Caki2 (cell line): ENCODE results near the gene OLIG3. TPM values are rescaled to one million over a fixed set of nuclear protein-coding genes. Genes with fewer than 3 reads are reported as not detected.

Experiments
- DNase-seq: peaks from one replicate; pipeline ENCODE4 v3.0.0-alpha.2; 2015; ENCODE audit warnings: low read depth
- in situ Hi-C: cut with HindIII; loops from 2 replicates; pipeline ENCODE4 v1.10.0; 2016; ENCODE audit warnings: low sequenced_read_pairs, low pct_unique_long_range_greater_than_20kb, mixed read lengths
- total RNA-seq: library from RNA; depleted of rRNA; stranded (reverse); fragments of >200 nt; shearing (Covaris generic); gene quantifications from 2 replicates; pipeline ENCODE4 v1.2.3, GENCODE V29; 2014; ENCODE audit warnings: low replicate concordance; rRNA removed

OLIG3 gene
- not detected in 2 replicates for total RNA-seq

- in situ Hi-C loops = no loop called here
- DNase-seq = no peak
These were observed at the start of gene OLIG3 for GRCh38 chr6:137494281-137494987. TSS of gene OLIG3 (minus strand) at chr6:137494394. CDS start at chr6:137494170, 224 bp downstream.

- no peak for DNase-seq
- in situ Hi-C loops = no loop called here
These were observed 48.9 kb upstream of the OLIG3 start for GRCh38 chr6:137543114-137543513.

- in situ Hi-C loops = no loop called here
- no peak for DNase-seq
These were observed 48.5 kb upstream of the OLIG3 start for GRCh38 chr6:137542713-137543112.

DNA sequence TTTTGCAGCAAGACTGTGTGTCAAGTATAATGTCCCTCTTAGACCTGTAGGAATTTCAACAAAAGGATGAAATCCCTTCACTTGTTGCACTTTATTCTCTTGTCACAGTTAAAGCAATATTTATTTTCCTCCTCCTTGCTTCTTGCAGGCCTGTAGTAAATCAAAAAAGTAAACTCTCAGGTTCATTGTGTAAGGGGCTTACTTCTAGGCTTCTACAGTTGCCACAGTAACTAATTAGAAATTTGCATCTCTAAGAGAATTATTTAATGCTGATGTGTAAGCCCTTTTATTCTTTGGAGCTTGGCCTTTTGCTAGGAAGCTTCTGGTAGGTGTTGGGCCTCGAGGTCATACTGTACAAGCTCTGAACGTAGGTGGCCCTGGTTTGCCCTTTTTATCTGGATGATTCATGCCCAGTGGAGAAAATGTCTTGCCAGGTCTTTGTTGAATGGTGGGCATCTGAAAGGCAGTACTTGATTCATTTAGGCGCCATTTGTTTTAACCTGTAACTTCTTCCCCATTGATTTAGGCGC is 47.4 kb upstream of the OLIG3 start:
- in situ Hi-C loops = no loop called here
- DNase-seq = no peak

DNA sequence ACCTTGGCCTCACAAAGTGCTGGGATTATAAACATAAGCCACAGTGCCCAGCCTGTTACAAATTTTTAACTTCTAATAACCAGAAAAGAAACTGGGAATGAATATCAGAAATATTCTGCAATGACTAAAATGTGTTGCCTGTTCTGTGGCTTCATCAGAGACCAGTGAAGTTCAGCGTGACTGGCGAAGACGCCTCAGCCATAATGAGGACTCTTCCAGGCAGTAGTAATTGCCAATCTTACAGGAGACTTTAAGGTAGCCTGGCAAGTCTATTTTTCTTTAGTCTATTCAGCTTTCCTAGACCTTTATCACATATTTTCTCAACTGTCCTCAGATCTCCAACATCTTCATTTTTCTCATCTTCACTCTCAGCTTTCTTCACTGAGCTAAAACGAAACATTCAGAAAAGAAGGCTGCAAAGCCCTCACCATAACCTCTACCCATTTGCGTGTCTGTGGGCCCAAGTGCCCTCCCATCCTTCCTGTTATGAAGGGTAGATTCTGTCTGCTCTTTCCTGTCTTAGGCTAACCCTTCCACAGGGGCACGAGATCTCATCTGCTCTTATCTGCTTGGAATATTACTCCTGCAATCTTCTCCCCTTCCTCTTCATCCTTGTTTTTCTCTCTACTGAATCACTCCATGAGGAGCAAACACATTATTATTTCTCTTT is 42.0 kb upstream of the OLIG3 start:
- DNase-seq = no peak
- in situ Hi-C loops = no loop called here

DNA sequence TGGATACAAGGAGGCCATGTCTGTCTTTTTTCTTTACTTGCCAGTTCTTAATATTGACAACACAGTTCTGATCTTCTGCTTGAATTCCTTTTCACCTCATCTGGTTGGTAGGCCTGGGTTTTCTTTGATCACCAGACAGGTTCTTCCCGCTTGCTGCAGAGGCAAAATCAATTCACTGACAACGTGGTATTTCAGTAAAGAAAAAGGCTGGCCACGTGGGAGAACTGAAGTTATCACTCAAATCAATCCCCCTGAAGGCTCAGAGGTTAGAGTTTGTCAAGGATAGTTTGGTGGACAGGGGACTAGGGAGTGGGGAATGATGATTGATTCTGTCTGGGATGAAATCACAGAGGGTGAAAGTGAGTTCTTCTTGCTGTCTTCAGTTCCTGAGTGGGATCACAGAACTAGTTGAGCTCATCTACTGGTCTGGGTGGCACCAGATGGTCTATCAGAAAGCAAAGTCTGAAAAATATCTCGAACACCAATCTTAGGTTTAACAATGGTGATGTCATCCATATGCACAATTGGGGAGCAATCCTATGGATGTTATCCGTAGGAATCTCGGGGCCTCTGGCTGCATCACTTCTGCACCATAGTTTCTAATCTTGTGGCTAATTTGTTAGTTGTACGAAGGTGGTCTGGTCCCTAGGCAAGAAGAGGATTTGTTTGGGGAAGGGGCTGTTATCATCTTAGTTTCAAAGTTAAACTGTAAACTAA is 37.3 kb upstream of the OLIG3 start:
- DNase-seq = no peak
- in situ Hi-C loops = no loop called here

GRCh38 chr6:137530404-137530803 is 36.2 kb upstream of the OLIG3 start:
- in situ Hi-C loops = no loop called here

DNA sequence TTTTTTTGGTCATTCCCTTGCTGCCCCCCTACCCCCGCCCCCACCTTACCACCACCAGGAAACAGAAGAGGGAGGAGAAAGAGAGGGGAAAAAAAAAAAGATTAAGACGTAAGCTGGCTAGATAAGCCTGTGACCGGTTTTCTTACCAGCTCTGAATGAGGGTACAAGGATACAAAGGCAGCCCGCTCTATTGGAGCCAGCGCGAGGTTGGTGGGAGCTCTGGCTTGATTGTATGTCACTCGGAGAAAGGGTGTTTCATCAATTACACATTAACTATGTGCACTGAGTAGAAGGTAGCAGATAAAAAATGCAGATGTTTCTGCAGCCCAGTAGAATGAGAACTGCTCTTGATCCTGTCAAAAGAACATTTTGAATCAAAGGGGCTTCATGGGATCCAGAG is 28.6 kb upstream of the OLIG3 start:
- peak; percentile 18 for DNase-seq
- in situ Hi-C loops = no loop called here

More at GRCh38 chr6:137530404-137530803, 36.2 kb upstream of the OLIG3 start:
- DNase-seq = no peak

GRCh38 chr6:137522198-137522798 is 28.1 kb upstream of the OLIG3 start:
- in situ Hi-C loops = no loop called here
- no peak for DNase-seq

- in situ Hi-C loops = no loop called here
- no peak for DNase-seq
These were observed 26.3 kb upstream of the OLIG3 start for GRCh38 chr6:137520520-137520919.

- in situ Hi-C loops = no loop called here
These were observed 25.5 kb upstream of the OLIG3 start for GRCh38 chr6:137519629-137520176.

GRCh38 chr6:137518386-137518983 is 24.3 kb upstream of the OLIG3 start:
- in situ Hi-C loops = no loop called here
- peak; percentile 90 for DNase-seq

More at GRCh38 chr6:137519629-137520176, 25.5 kb upstream of the OLIG3 start:
- DNase-seq = no peak

DNA sequence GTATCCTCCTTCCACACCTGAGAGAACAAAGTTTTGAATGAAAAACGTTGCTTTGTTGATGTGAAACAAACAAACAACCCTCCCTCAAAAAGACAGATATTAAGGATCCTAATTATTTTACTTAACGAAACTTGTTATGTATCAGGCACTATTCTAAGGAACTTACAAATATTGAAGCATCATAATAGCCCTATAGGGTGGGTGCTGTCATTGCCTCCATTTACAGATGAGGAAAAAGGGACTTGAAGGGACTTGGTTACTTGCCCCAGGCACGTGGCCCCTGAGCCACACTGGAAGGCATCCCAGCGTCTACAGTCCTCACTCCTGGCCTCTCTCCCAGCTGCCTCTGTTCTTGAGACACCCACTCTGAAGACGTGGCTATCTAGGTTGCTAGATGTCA is 20.2 kb upstream of the OLIG3 start:
- DNase-seq = no peak
- in situ Hi-C loops = no loop called here

- in situ Hi-C loops = no loop called here
These were observed 18.8 kb upstream of the OLIG3 start for GRCh38 chr6:137512757-137513605.

DNA sequence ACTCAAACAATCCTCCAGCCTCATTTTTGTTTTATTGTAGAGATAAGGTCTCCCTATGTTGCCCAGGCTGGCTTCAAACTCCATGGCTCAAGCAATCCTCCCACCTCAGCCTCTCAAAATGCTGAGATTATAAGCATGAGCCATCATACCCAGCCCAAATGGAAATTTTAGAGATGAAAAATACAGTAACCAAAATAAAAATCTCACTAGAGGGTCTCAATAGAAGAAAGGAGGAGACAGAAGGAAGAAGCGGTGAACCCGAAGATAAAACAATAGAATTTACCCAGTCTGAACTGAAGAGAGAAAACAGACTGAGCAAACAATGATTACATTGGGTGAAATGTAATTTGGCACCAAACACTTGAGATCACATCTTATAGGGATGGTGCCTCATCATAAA is 16.7 kb upstream of the OLIG3 start:
- in situ Hi-C loops = no loop called here
- DNase-seq = peak; percentile 21

More at GRCh38 chr6:137512757-137513605, 18.8 kb upstream of the OLIG3 start:
- DNase-seq = no peak

DNA sequence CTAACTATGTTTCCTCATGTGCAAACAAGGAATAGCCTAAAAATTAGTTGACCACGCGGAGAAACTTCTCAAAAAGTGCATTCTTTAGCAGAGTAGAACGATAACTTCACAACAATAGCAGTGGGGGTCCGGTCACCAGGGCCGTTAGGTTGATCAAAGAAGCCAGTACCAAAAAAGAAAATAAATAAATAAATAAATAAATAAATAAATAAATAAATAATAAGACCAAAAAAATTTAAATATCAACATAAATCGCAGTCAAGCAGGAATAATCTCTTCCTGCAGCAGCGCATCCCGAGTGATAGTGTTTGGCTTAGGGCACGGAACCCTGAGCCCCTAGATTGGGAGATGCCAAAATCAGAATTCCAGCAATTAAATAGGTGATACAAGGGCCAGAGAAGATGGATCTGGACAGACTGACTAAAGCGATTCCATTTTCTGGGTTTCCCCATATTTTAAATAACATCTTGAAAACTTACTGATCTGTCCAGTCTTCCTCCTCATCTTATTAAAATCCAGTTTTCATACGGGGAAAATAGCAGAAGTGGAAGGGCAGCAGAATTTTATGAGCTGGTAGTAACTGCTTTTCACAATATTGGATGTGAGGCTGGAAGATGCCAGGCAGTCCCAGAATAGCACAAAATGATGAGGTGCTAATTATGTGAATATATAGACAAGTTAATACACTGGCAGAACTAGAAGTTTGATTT is 4.4 kb upstream of the OLIG3 start:
- no peak for DNase-seq
- in situ Hi-C loops = no loop called here
